Measurements from ENCODE around the gene AUTS2. TPM values are rescaled to one million over a fixed set of nuclear protein-coding genes. Genes with fewer than 3 reads are reported as not detected.

AUTS2 gene
- total RNA-seq, 1 experiment from 2014 or later: 256 TPM

DNA sequence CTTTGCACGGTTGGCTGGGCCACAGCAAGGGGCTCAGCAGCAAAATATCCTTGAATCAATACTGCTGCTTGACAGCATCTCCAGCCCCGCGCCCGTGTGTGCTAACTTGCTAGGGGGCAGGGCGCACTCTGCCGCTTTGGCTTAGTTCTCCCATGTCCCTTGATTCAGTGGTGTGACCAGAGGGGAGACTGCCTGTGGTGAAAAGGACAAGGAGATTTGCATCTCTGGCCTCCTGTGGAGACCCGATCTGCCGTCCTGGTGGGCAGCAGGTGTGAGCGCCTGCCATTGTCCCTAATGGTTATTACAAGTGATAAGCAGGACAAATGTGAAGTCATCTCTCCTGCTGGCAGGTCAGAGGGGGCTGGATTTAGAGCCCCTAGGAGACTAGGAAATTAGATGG, 1033.4 kb downstream of the AUTS2 start:
- H2AK5ac ChIP-seq (ENCODE audit: insufficient read length, low read length): no peak overlapping the region
- H3K14ac ChIP-seq (ENCODE audit: insufficient read depth, low read length): no peak overlapping the region
- no peak overlapping the region for H3K56ac ChIP-seq (ENCODE audit: insufficient read length, low read depth, low read length)
- H3K9ac ChIP-seq (ENCODE audit: extremely low read depth, insufficient read length, low read length): no peak overlapping the region
- no peaks in the 10 kb centered on the region for H3K23me2 ChIP-seq (ENCODE audit: insufficient read length, low read depth, low read length, poor library complexity, severe bottlenecking)
- peak; percentile 45 for DNase-seq
- H2BK5ac ChIP-seq (ENCODE audit: insufficient read length, low read length): no peak overlapping the region
- no peaks in the 10 kb centered on the region; the same call in 1 of the 2 replicates for H3K27me3 ChIP-seq (ENCODE audit: insufficient read depth, low read length)
- no peak overlapping the region for H3K4me2 ChIP-seq (ENCODE audit: insufficient read depth, insufficient read length, low read length)
- no peaks in the 10 kb centered on the region; the same call in 1 of the 2 replicates for H3K4me1 ChIP-seq (ENCODE audit: insufficient read depth, low read length)
- no peak overlapping the region for H4K5ac ChIP-seq (ENCODE audit: insufficient read length, low read depth, low read length)
- H3K9me3 Mint-ChIP-seq: peaks cover 0 to under 1% of the 10 kb centered on the region in 2 experiments; a peak in 3 of 5 replicates
- peak overlapping the region in 1 of 2 experiments; percentile 21; a peak in 2 of 5 replicates for H3K4me3 Mint-ChIP-seq
- H3K79me2 ChIP-seq (ENCODE audit: insufficient read depth, low read length): no peaks in the 10 kb centered on the region
- no peak overlapping the region for H2BK120ac ChIP-seq (ENCODE audit: low read depth, low read length, poor library complexity, severe bottlenecking)
- no peaks in the 10 kb centered on the region for H4K20me1 ChIP-seq (ENCODE audit: control insufficient read depth, insufficient read depth, insufficient read length)
- H4K8ac ChIP-seq (replicated peaks; ENCODE audit: insufficient read length, low read depth, low read length): no peak overlapping the region
- H3K27ac Mint-ChIP-seq: peak overlapping the region in 2 of 3 experiments; percentile 5 to 80; a peak in 3 of 7 replicates
- no peak overlapping the region for H2BK20ac ChIP-seq (ENCODE audit: low read depth, low read length, poor library complexity, severe bottlenecking)
- no peaks in the 10 kb centered on the region for H3K9me3 ChIP-seq (ENCODE audit: control insufficient read depth, low read depth, low read length)
- TF ChIP-seq CTCF (conservative IDR thresholded peaks at IDR 0.05): no peak
- no peak overlapping the region for H3T11ph ChIP-seq (ENCODE audit: low read length)
- no peak overlapping the region for H3K27ac ChIP-seq (ENCODE audit: insufficient read length, low read depth, low read length)
- peaks cover 0 to 11% (median 3%) of the 10 kb centered on the region in 3 experiments; a peak in 4 of 7 replicates for H3K36me3 Mint-ChIP-seq (ENCODE audit: insufficient read depth in 1 of 3, low read depth in 3 of 3)
- H3K23ac ChIP-seq (ENCODE audit: insufficient read length, low read depth, low read length): no peak overlapping the region
- H3K4ac ChIP-seq (ENCODE audit: low read depth, low read length): no peak overlapping the region
- no peak overlapping the region for H2BK15ac ChIP-seq (ENCODE audit: low read depth, low read length)
- peaks cover 43 to 45% of the 10 kb centered on the region in 2 experiments for H3K4me1 Mint-ChIP-seq
- no peak overlapping the region for H2AFZ ChIP-seq (ENCODE audit: low read length)
- no peak overlapping the region for H3K18ac ChIP-seq (ENCODE audit: insufficient read length, low read depth, low read length)
- whole genome bisulfite sequencing (ENCODE audit: extremely low coverage, insufficient read length, low lambda C conversion rate): no CpG with 5 or more reads among the region's 9 CpGs
- peaks cover 76% of the 10 kb centered on the region for H3K27me3 Mint-ChIP-seq (ENCODE audit: low read depth)
- H2BK12ac ChIP-seq (ENCODE audit: insufficient read length, low read depth, low read length): no peak overlapping the region
- no peaks in the 10 kb centered on the region for H3K79me1 ChIP-seq (ENCODE audit: insufficient read depth, low read depth, low read length, poor library complexity, severe bottlenecking)
- no peak overlapping the region for H4K91ac ChIP-seq (ENCODE audit: insufficient read length, low read depth, low read length)

All from H9 (cell line).